Suprapubic skin (tissue), 4 donors: ENCODE data around the gene KLC3. TPM values are rescaled to one million over a fixed set of nuclear protein-coding genes. Genes with fewer than 3 reads are reported as not detected.

Source experiments
- DNase-seq, 2 donors: peaks; one replicate each; pipeline ENCODE4 v3.0.0-alpha.2; 2019; ENCODE audit warnings: low spot score in 2 of 2
- H3K27ac ChIP-seq: fragments of 200-600 bp; sonication (generic); one replicate; pipeline ENCODE4 v1.5.1; 2019
- H3K27me3 ChIP-seq: fragments of 200-600 bp; sonication (generic); one replicate; pipeline ENCODE4 v1.5.1; 2019
- H3K36me3 ChIP-seq: fragments of 200-600 bp; sonication (generic); one replicate; pipeline ENCODE4 v1.5.1; 2019
- H3K4me1 ChIP-seq: fragments of 200-600 bp; sonication (generic); one replicate; pipeline ENCODE4 v1.5.1; 2019
- H3K4me3 ChIP-seq: fragments of 200-600 bp; sonication (generic); one replicate; pipeline ENCODE4 v1.5.1; 2019; ENCODE audit warnings: mild to moderate bottlenecking
- H3K9me3 ChIP-seq: fragments of 200-600 bp; sonication (generic); one replicate; pipeline ENCODE4 v1.5.1; 2019
- CTCF ChIP-seq, 2 donors: fragments of 200-600 bp in 1 of 2; fragments of 450-650 bp in 1 of 2; sonication (generic) in 1 of 2; IDR thresholded peaks; one replicate each; pipeline ENCODE4 v1.5.1; 2016 to 2019; ENCODE audit warnings: antibody characterized with exemption in 2 of 2, mild to moderate bottlenecking in 1 of 2, moderate library complexity in 1 of 2
- EP300 ChIP-seq: sonication (generic); formaldehyde crosslinking; IDR thresholded peaks from one replicate; pipeline ENCODE4 v1.6.1; 2017; ENCODE audit warnings: antibody characterized with exemption
- POLR2A ChIP-seq, 2 donors: fragments of 450-650 bp; IDR thresholded peaks; one replicate each; pipeline ENCODE4 v1.6.1; 2017; ENCODE audit warnings: antibody characterized with exemption in 2 of 2, mild to moderate bottlenecking in 2 of 2, moderate library complexity in 2 of 2
- POLR2AphosphoS5 ChIP-seq, 3 donors: sonication (generic); formaldehyde crosslinking; IDR thresholded peaks; one replicate each; pipeline ENCODE4 v1.6.1; 2017; ENCODE audit warnings: antibody characterized with exemption in 3 of 3
- WGBS: methylation state at CpG from one replicate; pipeline ENCODE4 v1.1.5; 2018; 5-methylcytosine and 5-hydroxymethylcytosine counted together
- total RNA-seq, 4 donors: library from RNA; depleted of rRNA; stranded (reverse); fragments of >200 nt; gene quantifications; one replicate each; pipeline ENCODE4 v1.1.0, GENCODE V29; 2016

Gene KLC3
- total RNA-seq, 4 donors from 2014 or later: 73.4 to 132 (median 109) TPM

- Histone ChIP-seq H3K4me1 (no peaks in the 10 kb centered on the region), H3K27ac (no peak overlapping the region), H3K4me3 (no peak overlapping the region), H3K27me3 (peaks cover 3% of the 10 kb centered on the region), H3K9me3 (no peaks in the 10 kb centered on the region), H3K36me3 (peaks cover 8% of the 10 kb centered on the region)
- 73% methylated on average over 1 of the region's 1 CpG for WGBS
- TF ChIP-seq CTCF (IDR thresholded peaks at IDR 0.05) (no peak), POLR2AphosphoS5 (IDR thresholded peaks at IDR 0.05) (no peak), EP300 (no peak)
- no peak for DNase-seq
Measured at GRCh38 chr19:45380107-45380506, 39.6 kb downstream of the KLC3 start.

- Histone ChIP-seq H3K9me3 (no peaks in the 10 kb centered on the region), H3K36me3 (peaks cover 8% of the 10 kb centered on the region), H3K27ac (no peak overlapping the region), H3K4me3 (no peak overlapping the region), H3K4me1 (peaks cover 9% of the 10 kb centered on the region), H3K27me3 (peaks cover 20% of the 10 kb centered on the region)
- DNase-seq: no peak
- no peak for TF ChIP-seq POLR2AphosphoS5 (IDR thresholded peaks at IDR 0.05)
- TF ChIP-seq CTCF (IDR thresholded peaks at IDR 0.05): no peak
- TF ChIP-seq EP300: no peak
- TF ChIP-seq POLR2A (IDR thresholded peaks at IDR 0.05): no peak
- 78% methylated on average over 26 of the region's 29 CpGs for WGBS
Measured at GRCh38 chr19:45382426-45382825, 41.9 kb downstream of the KLC3 start.

GRCh38 chr19:45385392-45386221 is 45.1 kb downstream of the KLC3 start:
- DNase-seq: no peak
- WGBS: 51% methylated on average over 28 of the region's 75 CpGs
- Histone ChIP-seq H3K36me3 (peaks cover 8% of the 10 kb centered on the region), H3K27me3 (peaks cover 20% of the 10 kb centered on the region), H3K4me1 (peaks cover 9% of the 10 kb centered on the region), H3K27ac (no peak overlapping the region), H3K4me3 (no peak overlapping the region), H3K9me3 (no peaks in the 10 kb centered on the region)
- TF ChIP-seq POLR2AphosphoS5 (IDR thresholded peaks at IDR 0.05) (no peak), POLR2A (IDR thresholded peaks at IDR 0.05) (no peak), CTCF (IDR thresholded peaks at IDR 0.05) (no peak), EP300 (no peak)

GRCh38 chr19:45391346-45391745 is 50.8 kb downstream of the KLC3 start:
- peaks cover 6% of the 10 kb centered on the region for H3K27me3 ChIP-seq
- no peaks in the 10 kb centered on the region for H3K4me1 ChIP-seq
- no peaks in the 10 kb centered on the region for H3K9me3 ChIP-seq
- peaks cover 30% of the 10 kb centered on the region for H3K36me3 ChIP-seq
- no peak overlapping the region for H3K27ac ChIP-seq
- WGBS: 56% methylated on average over 3 of the region's 3 CpGs
- no peak for TF ChIP-seq POLR2A (IDR thresholded peaks at IDR 0.05)
- TF ChIP-seq POLR2AphosphoS5 (IDR thresholded peaks at IDR 0.05): no peak
- no peak for TF ChIP-seq EP300
- no peak for TF ChIP-seq CTCF (IDR thresholded peaks at IDR 0.05)
- no peak overlapping the region for H3K4me3 ChIP-seq
- no peak for DNase-seq

- H3K4me3 ChIP-seq: no peak overlapping the region
- H3K9me3 ChIP-seq: no peaks in the 10 kb centered on the region
- no peak overlapping the region for H3K27ac ChIP-seq
- DNase-seq: no peak
- no peak for TF ChIP-seq POLR2AphosphoS5 (IDR thresholded peaks at IDR 0.05)
- no peak for TF ChIP-seq CTCF (IDR thresholded peaks at IDR 0.05)
- no peak for TF ChIP-seq POLR2A (IDR thresholded peaks at IDR 0.05)
- TF ChIP-seq EP300: no peak
- H3K4me1 ChIP-seq: no peaks in the 10 kb centered on the region
- peaks cover 1% of the 10 kb centered on the region for H3K27me3 ChIP-seq
- 97% methylated on average over 12 of the region's 21 CpGs for WGBS
- H3K36me3 ChIP-seq: peaks cover 35% of the 10 kb centered on the region
Measured at GRCh38 chr19:45391871-45392665, 51.5 kb downstream of the KLC3 start.
